NB4 (cell line): ENCODE data around the gene SDK2.

Source experiments
- DNase-seq: peaks from one replicate; pipeline ENCODE4 v3.0.0; 2010; ENCODE audit warnings: low read depth
- H3K4me3 ChIP-seq: one replicate; pipeline ENCODE4 v1.5.1; 2011; ENCODE audit warnings: mild to moderate bottlenecking, low read depth, low read length, moderate library complexity
- MAX ChIP-seq: IDR thresholded peaks from 2 replicates; pipeline ENCODE4 v1.6.1; 2011; ENCODE audit warnings: low read depth, low read length
- MYC ChIP-seq: IDR thresholded peaks from 2 replicates; pipeline ENCODE4 v1.6.1; 2011; ENCODE audit warnings: low read depth, low read length
- POLR2A ChIP-seq: IDR thresholded peaks from 2 replicates; pipeline ENCODE4 v1.6.1; 2011; ENCODE audit warnings: mild to moderate bottlenecking; ENCODE audit not compliant: insufficient read length; ENCODE audit errors: extremely low read depth
- TF ChIP-seq, protein P1 (sequence below): IDR thresholded peaks from one replicate; pipeline ENCODE4 v1.5.1; 2012; ENCODE audit warnings: low read depth, low read length

Gene SDK2

DNA sequence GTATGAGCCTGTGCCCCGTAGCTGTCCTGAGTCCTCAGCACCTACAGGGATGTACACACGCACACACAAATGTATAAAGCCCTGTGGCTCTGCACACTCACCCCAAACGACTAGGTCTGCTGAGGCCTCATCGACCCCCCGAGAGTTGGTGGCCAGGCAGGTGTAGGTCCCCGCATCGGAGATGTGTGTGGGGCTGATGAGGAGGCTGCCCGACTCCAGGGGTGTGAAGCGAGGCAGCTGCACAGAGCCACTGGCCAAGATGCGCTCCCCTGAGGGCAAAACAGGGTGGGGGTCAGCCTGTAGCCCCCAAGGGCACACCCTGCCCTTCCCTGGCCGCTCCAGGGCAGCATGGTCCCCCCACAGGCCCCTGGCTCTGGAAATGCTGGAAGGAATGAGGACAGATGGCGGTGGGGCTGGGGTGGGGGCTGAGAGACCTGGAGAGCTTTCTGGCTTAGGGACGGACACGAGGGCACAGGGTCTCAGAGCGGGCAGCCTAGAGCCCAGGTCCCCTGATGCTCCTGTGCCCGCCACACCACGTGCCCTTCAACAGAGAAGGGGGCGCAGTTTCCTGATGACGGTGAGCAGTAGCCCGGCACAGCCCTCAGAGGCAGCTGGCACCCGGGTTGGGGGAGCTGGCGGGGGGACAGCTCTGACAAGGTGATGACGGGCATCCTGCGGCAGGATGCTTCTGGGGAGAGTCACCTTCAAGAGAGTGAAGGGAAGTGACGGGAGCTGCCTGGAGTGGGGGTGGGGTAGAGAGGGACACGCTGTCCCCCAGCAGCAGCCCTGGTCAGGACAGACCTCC, 212.6 kb downstream of the SDK2 start:
- no peak for DNase-seq
- no peak overlapping the region for H3K4me3 ChIP-seq
- TF ChIP-seq, protein P1, sequence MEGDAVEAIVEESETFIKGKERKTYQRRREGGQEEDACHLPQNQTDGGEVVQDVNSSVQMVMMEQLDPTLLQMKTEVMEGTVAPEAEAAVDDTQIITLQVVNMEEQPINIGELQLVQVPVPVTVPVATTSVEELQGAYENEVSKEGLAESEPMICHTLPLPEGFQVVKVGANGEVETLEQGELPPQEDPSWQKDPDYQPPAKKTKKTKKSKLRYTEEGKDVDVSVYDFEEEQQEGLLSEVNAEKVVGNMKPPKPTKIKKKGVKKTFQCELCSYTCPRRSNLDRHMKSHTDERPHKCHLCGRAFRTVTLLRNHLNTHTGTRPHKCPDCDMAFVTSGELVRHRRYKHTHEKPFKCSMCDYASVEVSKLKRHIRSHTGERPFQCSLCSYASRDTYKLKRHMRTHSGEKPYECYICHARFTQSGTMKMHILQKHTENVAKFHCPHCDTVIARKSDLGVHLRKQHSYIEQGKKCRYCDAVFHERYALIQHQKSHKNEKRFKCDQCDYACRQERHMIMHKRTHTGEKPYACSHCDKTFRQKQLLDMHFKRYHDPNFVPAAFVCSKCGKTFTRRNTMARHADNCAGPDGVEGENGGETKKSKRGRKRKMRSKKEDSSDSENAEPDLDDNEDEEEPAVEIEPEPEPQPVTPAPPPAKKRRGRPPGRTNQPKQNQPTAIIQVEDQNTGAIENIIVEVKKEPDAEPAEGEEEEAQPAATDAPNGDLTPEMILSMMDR: no peak
- TF ChIP-seq MYC (no peak), MAX (no peak), POLR2A (no peak)

DNA sequence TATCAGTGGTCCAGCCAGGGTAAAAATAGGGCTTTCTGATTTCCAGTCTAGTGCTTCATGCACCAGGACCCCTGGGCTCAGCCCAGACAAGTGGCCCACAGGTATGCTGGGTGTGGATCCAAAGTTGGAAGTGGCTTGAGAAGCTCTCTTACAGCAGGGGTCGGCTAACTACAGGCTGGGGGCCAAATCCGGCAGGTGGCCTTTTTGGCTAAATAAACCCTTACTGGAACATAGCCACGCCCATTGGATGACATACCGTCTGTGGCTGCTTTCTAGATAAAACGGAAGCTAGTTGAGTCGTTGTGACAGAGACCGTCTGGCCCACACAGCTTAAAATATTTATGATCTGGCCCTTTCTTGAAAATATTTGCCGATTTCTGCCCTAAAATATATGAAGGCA, 213.4 kb downstream of the SDK2 start:
- peak; percentile 57 for DNase-seq
- H3K4me3 ChIP-seq: no peak overlapping the region
- TF ChIP-seq, protein P1: no peak
- TF ChIP-seq MAX (no peak), MYC (no peak), POLR2A (no peak)

- DNase-seq: peak; percentile 32
- H3K4me3 ChIP-seq: no peak overlapping the region
- TF ChIP-seq POLR2A (no peak), MAX (no peak), MYC (no peak)
- TF ChIP-seq, protein P1: no peak
Measured at GRCh38 chr17:73430165-73430680, 214.0 kb downstream of the SDK2 start.

DNA sequence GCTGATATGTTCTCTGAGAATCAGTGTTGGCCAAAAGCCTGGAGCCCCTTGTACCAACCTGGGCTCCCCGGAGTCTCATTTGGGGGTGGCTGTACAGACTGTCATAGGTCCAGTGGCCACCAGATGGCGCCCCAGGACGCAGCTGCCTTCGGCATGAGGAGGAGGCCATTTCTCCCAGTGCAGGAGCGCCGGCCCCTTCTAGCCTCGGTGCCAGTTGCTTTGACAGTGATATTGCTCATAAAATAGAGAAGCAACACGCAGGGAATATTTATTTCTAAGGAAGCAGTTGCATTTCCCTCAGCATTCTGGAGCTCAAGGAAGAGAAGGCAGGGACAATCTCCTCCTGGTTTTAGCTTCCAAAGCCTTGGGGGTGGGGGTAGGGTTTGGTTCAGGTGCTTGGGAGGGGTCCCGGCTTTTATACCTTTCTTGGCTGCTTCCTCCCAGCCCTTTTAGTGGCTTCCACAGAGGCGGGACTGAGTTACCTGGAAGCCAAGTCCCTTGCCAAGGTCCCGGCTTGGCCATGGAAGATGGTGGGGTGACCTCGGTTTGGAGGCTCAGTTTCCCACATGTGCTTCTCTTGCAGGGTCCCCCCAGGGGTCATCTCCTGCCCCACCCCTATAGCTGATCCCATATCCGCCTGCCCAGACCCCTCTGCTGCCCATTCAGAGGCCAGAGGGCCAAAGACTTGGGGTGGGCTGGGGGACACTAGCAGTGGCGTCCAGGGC, 214.6 kb downstream of the SDK2 start:
- DNase-seq: peak; percentile 81
- no peak overlapping the region for H3K4me3 ChIP-seq
- TF ChIP-seq MAX (0 out of 2 replicates have a peak, but pooled peaks have one; percentile 26), MYC (no peak; the same call in 1 of the 2 replicates)
- TF ChIP-seq, protein P1: peak; percentile 88

- no peak for TF ChIP-seq POLR2A
- H3K4me3 ChIP-seq: no peak overlapping the region
- no peak for DNase-seq
Measured at GRCh38 chr17:73427198-73427597, 217.0 kb downstream of the SDK2 start.

DNA sequence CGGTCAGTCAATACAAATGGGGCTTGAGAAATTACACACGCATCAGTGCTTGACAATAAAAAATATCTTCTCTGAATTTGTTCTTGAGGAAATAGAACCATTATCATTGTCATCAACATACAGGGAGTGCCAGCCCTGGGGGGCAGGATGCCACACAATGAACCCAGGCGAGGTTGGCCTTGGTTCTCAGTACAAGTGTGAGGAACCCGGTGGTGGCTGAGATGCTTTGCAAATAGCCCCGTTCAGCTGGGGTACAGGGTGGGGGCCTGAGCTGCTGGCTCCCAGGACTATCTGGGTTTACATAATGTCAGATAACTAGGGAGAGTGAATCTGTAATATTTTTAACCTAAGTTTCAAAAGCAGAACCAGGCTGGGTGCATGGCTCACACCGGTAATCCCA, 219.7 kb downstream of the SDK2 start:
- TF ChIP-seq, protein P1: no peak
- TF ChIP-seq MYC (no peak), MAX (no peak), POLR2A (no peak)
- no peak for DNase-seq
- no peak overlapping the region for H3K4me3 ChIP-seq
